ENCODE results near the gene HUS1B. TPM values are rescaled to one million over a fixed set of nuclear protein-coding genes. Genes with fewer than 3 reads are reported as not detected.

HUS1B gene
- total and polyA plus RNA-seq, 9 of the 15 experiments (the other 6 are each of a cell fraction or from before 2014, with no cell fraction given) = 0.16 to 1.4 (median 0.38) TPM; not detected in 1

DNA sequence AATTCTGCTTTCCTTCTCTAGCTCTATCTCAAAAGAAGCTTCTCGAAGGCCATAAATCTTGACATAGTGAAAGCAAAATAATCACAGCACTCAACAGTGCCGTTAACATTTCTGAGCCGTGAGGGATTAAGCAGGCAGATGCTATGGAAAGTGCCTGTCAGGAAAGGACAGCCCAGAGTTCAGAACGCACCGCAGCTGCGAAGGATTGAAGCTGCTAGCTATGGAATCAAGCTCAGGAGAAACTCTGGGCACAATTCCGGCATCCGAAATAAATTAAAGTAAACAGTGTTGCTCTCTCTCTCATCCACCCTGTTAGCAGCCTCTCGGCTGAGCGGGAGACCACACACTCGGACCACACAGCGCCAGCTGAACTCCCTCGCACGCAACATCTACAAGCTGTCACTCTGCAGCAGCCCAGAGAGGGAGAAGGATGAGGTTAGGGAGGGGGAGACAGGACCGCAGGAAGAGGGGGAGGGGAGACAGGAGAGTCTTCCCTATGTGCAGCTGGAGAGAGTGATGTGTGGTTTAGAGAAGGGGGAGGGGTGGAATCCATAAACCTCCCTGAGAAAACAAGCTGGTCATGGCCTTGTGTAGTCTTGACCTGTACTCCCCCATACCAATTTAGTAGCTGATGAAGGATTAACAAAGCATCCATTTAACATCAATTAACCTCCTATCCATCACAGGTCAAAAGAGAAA lies 27.0 kb upstream of the HUS1B start (continued):
- TF ChIP-seq HBP1 (CRISPR knock-in tag; IDR thresholded peaks at IDR 0.05) (peak; percentile 12; the same call in 1 of the 2 replicates), AFF4 (CRISPR knock-in tag; IDR thresholded peaks at IDR 0.05) (no peak), ZNF232 (CRISPR knock-in tag; IDR thresholded peaks at IDR 0.05) (no peak), HDAC1 (IDR thresholded peaks at IDR 0.05) (peak in 1 of 2 experiments; percentile 87; a peak in 2 of 4 replicates), ZNF175 (CRISPR knock-in tag; IDR thresholded peaks at IDR 0.05; ENCODE audit: low read depth) (no peak), RBM25 (IDR thresholded peaks at IDR 0.05; ENCODE audit: low read depth, low read length, severe bottlenecking) (no peak)
- TF ChIP-seq, protein P1, sequence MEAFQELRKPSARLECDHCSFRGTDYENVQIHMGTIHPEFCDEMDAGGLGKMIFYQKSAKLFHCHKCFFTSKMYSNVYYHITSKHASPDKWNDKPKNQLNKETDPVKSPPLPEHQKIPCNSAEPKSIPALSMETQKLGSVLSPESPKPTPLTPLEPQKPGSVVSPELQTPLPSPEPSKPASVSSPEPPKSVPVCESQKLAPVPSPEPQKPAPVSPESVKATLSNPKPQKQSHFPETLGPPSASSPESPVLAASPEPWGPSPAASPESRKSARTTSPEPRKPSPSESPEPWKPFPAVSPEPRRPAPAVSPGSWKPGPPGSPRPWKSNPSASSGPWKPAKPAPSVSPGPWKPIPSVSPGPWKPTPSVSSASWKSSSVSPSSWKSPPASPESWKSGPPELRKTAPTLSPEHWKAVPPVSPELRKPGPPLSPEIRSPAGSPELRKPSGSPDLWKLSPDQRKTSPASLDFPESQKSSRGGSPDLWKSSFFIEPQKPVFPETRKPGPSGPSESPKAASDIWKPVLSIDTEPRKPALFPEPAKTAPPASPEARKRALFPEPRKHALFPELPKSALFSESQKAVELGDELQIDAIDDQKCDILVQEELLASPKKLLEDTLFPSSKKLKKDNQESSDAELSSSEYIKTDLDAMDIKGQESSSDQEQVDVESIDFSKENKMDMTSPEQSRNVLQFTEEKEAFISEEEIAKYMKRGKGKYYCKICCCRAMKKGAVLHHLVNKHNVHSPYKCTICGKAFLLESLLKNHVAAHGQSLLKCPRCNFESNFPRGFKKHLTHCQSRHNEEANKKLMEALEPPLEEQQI (IDR thresholded peaks at IDR 0.05) = no peak
- TF ChIP-seq, protein P2, sequence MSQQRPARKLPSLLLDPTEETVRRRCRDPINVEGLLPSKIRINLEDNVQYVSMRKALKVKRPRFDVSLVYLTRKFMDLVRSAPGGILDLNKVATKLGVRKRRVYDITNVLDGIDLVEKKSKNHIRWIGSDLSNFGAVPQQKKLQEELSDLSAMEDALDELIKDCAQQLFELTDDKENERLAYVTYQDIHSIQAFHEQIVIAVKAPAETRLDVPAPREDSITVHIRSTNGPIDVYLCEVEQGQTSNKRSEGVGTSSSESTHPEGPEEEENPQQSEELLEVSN (IDR thresholded peaks at IDR 0.05; ENCODE audit: borderline replicate concordance in 1 of 2, extremely low read depth in 1 of 2, insufficient read depth in 1 of 2, insufficient read length in 1 of 2, low read depth in 1 of 2, low read length in 1 of 2, poor library complexity in 1 of 2, severe bottlenecking in 1 of 2) = peak in 1 of 2 experiments; percentile 32
- TF ChIP-seq, protein P3, sequence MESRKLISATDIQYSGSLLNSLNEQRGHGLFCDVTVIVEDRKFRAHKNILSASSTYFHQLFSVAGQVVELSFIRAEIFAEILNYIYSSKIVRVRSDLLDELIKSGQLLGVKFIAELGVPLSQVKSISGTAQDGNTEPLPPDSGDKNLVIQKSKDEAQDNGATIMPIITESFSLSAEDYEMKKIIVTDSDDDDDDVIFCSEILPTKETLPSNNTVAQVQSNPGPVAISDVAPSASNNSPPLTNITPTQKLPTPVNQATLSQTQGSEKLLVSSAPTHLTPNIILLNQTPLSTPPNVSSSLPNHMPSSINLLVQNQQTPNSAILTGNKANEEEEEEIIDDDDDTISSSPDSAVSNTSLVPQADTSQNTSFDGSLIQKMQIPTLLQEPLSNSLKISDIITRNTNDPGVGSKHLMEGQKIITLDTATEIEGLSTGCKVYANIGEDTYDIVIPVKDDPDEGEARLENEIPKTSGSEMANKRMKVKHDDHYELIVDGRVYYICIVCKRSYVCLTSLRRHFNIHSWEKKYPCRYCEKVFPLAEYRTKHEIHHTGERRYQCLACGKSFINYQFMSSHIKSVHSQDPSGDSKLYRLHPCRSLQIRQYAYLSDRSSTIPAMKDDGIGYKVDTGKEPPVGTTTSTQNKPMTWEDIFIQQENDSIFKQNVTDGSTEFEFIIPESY (CRISPR knock-in tag; IDR thresholded peaks at IDR 0.05) = no peak
